ENCODE data around the gene FGD1. TPM values are rescaled to one million over a fixed set of nuclear protein-coding genes. Genes with fewer than 3 reads are reported as not detected.

FGD1 gene
- total RNA-seq, 1 experiment from 2014 or later: 19.2 TPM

DNA sequence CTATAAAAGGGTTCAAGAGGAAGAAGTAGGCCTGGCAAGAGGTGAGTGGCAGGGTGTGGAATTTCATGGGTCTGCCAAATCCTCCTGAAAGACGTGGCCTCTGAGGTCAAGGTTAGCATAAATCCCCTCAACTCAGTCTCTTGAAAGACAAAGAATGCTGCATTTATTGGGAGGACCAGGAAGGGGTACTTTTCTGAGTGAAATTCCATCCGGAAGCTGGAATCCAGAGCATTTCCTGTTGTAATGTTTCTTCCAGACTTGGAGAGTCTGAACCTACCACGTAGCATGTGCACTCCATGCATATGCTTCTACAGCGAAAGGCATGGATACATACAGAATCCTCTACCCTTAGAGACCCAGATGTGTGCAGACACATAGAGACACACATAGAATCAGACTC is 13.4 kb upstream of the FGD1 start:
- Histone ChIP-seq H3K4me1 (ENCODE audit: insufficient read depth, low read length) (no peaks in the 10 kb centered on the region; the same call in 1 of the 2 replicates), H4K91ac (ENCODE audit: insufficient read length, low read depth, low read length) (no peak overlapping the region), H3K23me2 (ENCODE audit: insufficient read length, low read depth, low read length, poor library complexity, severe bottlenecking) (no peaks in the 10 kb centered on the region), H3K9ac (ENCODE audit: extremely low read depth, insufficient read length, low read length) (no peak overlapping the region), H3K56ac (ENCODE audit: insufficient read length, low read depth, low read length) (no peak overlapping the region), H4K20me1 (ENCODE audit: control insufficient read depth, insufficient read depth, insufficient read length) (no peaks in the 10 kb centered on the region), H3K23ac (ENCODE audit: insufficient read length, low read depth, low read length) (no peak overlapping the region), H2BK12ac (ENCODE audit: insufficient read length, low read depth, low read length) (no peak overlapping the region), H3K79me1 (ENCODE audit: insufficient read depth, low read depth, low read length, poor library complexity, severe bottlenecking) (no peaks in the 10 kb centered on the region), H3K14ac (ENCODE audit: insufficient read depth, low read length) (no peak overlapping the region), H2AFZ (ENCODE audit: low read length) (no peak overlapping the region), H3K4me2 (ENCODE audit: insufficient read depth, insufficient read length, low read length) (no peak overlapping the region), H4K8ac (replicated peaks; ENCODE audit: insufficient read length, low read depth, low read length) (no peak overlapping the region), H2BK15ac (ENCODE audit: low read depth, low read length) (no peak overlapping the region), H2BK120ac (ENCODE audit: low read depth, low read length, poor library complexity, severe bottlenecking) (no peak overlapping the region), H2BK20ac (ENCODE audit: low read depth, low read length, poor library complexity, severe bottlenecking) (no peak overlapping the region), H3K27ac (ENCODE audit: insufficient read length, low read depth, low read length) (peak overlapping the region; percentile 60), H4K5ac (ENCODE audit: insufficient read length, low read depth, low read length) (no peak overlapping the region), H2AK5ac (ENCODE audit: insufficient read length, low read length) (no peak overlapping the region), H3T11ph (ENCODE audit: low read length) (no peak overlapping the region), H3K27me3 (ENCODE audit: insufficient read depth, low read length) (no peaks in the 10 kb centered on the region), H3K4ac (ENCODE audit: low read depth, low read length) (no peak overlapping the region), H2BK5ac (ENCODE audit: insufficient read length, low read length) (no peak overlapping the region), H3K9me3 (ENCODE audit: control insufficient read depth, low read depth, low read length) (peaks cover 31% of the 10 kb centered on the region), H3K18ac (ENCODE audit: insufficient read length, low read depth, low read length) (no peak overlapping the region), H3K79me2 (ENCODE audit: insufficient read depth, low read length) (no peaks in the 10 kb centered on the region)
- no CpG with 5 or more reads among the region's 4 CpGs for whole genome bisulfite sequencing (ENCODE audit: extremely low coverage, insufficient read length, low lambda C conversion rate)
- H3K4me3 Mint-ChIP-seq: no peak overlapping the region
- H3K27me3 Mint-ChIP-seq (ENCODE audit: low read depth): peaks cover 3% of the 10 kb centered on the region; the same call in 1 of the 2 replicates
- no peak for DNase-seq
- H3K9me3 Mint-ChIP-seq: peaks cover 56 to 60% of the 10 kb centered on the region in 2 experiments
- peaks cover 5 to 10% (median 9%) of the 10 kb centered on the region in 3 experiments; a peak in 5 of 7 replicates for H3K36me3 Mint-ChIP-seq (ENCODE audit: insufficient read depth in 1 of 3, low read depth in 3 of 3)
- peaks cover 7% of the 10 kb centered on the region in 2 experiments; a peak in 3 of 4 replicates for H3K4me1 Mint-ChIP-seq
- TF ChIP-seq, protein P1, sequence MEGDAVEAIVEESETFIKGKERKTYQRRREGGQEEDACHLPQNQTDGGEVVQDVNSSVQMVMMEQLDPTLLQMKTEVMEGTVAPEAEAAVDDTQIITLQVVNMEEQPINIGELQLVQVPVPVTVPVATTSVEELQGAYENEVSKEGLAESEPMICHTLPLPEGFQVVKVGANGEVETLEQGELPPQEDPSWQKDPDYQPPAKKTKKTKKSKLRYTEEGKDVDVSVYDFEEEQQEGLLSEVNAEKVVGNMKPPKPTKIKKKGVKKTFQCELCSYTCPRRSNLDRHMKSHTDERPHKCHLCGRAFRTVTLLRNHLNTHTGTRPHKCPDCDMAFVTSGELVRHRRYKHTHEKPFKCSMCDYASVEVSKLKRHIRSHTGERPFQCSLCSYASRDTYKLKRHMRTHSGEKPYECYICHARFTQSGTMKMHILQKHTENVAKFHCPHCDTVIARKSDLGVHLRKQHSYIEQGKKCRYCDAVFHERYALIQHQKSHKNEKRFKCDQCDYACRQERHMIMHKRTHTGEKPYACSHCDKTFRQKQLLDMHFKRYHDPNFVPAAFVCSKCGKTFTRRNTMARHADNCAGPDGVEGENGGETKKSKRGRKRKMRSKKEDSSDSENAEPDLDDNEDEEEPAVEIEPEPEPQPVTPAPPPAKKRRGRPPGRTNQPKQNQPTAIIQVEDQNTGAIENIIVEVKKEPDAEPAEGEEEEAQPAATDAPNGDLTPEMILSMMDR (conservative IDR thresholded peaks at IDR 0.05): no peak
- peak overlapping the region in 1 of 3 experiments; percentile 68; a peak in 2 of 7 replicates for H3K27ac Mint-ChIP-seq
